PFSK-1 (cell line): ENCODE results near the gene KCNA2.

Experiments
- FOXP2 ChIP-seq: optimal IDR thresholded peaks from 2 replicates; pipeline ENCODE3; 2011; ENCODE audit warnings: borderline replicate concordance, control low read depth, inconsistent platforms; ENCODE audit not compliant: insufficient read depth; ENCODE audit errors: extremely low read length, extremely low read depth
- POLR2AphosphoS5 ChIP-seq: IDR thresholded peaks from 2 replicates; pipeline ENCODE4 v1.6.1; 2012; ENCODE audit warnings: low read depth, mild to moderate bottlenecking, control low read depth, low read length, moderate library complexity
- REST ChIP-seq, 2 experiments: IDR thresholded peaks; 2 replicates each; pipeline versions ENCODE4 v1.6.1 to v1.8.0; 2011 to 2012; ENCODE audit warnings: low read depth in 2 of 2, low read length in 2 of 2, control low read depth in 1 of 2, inconsistent platforms in 1 of 2, mild to moderate bottlenecking in 1 of 2, moderate library complexity in 1 of 2; ENCODE audit not compliant: insufficient read depth in 1 of 2
- SIN3A ChIP-seq: IDR thresholded peaks from 2 replicates; pipeline ENCODE4 v1.6.1; 2012; ENCODE audit warnings: mild to moderate bottlenecking, low read length, moderate library complexity, borderline replicate concordance; ENCODE audit not compliant: insufficient read depth
- TAF1 ChIP-seq: IDR thresholded peaks from 2 replicates; pipeline ENCODE4 v1.6.1; 2012; ENCODE audit warnings: low read length, control low read depth, borderline replicate concordance; ENCODE audit not compliant: insufficient read depth

The KCNA2 gene

GRCh38 chr1:110607536-110608230 lies 1.5 kb upstream of the KCNA2 start:
- TF ChIP-seq TAF1 (no peak), SIN3A (no peak), REST (IDR thresholded peaks at IDR 0.05; ENCODE audit: insufficient read depth in 1 of 2, low read depth in 2 of 2, low read length in 2 of 2) (no peak), POLR2AphosphoS5 (no peak), FOXP2 (no peak)

GRCh38 chr1:110606657-110607535 lies 738 bp upstream of the KCNA2 start:
- TF ChIP-seq SIN3A (no peak), REST (IDR thresholded peaks at IDR 0.05; ENCODE audit: insufficient read depth in 1 of 2, low read depth in 2 of 2, low read length in 2 of 2) (no peak), POLR2AphosphoS5 (no peak), FOXP2 (no peak), TAF1 (no peak)

- TF ChIP-seq TAF1 (no peak), FOXP2 (no peak), REST (IDR thresholded peaks at IDR 0.05; ENCODE audit: insufficient read depth in 1 of 2, low read depth in 2 of 2, low read length in 2 of 2) (no peak), POLR2AphosphoS5 (no peak), SIN3A (no peak)
Observed at GRCh38 chr1:110605446-110605845, 712 bp downstream of the KCNA2 start.

GRCh38 chr1:110604586-110605148 lies 1.5 kb downstream of the KCNA2 start:
- TF ChIP-seq FOXP2, result no peak
- no peak for TF ChIP-seq REST (IDR thresholded peaks at IDR 0.05; ENCODE audit: insufficient read depth in 1 of 2, low read depth in 2 of 2, low read length in 2 of 2)
- no peak for TF ChIP-seq SIN3A
- no peak for TF ChIP-seq POLR2AphosphoS5
- no peak for TF ChIP-seq TAF1
